ENCODE measurements around the gene PP2D1.

PP2D1 gene

DNA sequence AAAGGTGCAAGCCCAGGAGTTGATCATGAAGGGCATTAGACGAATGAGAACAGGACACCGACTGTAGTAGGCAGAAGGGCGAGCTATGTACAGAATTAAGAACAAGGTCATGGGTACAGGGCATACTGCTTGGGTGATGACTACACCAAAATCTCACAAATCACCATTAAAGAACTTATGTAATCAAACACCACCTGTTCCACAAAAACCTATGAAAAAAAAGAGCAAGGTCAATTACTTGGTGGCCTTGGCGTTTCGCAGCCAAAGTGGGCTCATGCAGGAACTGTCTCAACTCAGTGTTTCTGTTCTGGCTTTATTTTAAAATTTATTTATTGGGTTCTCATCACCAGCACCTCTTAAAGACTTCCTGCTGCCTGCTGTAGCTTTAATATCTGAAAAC is 30.3 kb upstream of the PP2D1 start:
- no peak overlapping the region for H3K4me2 ChIP-seq (ENCODE audit: insufficient read depth, low read length, poor library complexity, severe bottlenecking)
- H2BK15ac ChIP-seq (ENCODE audit: low read length) = no peak overlapping the region
- no peak overlapping the region for H4K8ac ChIP-seq (ENCODE audit: low read depth, low read length)
- no peak overlapping the region for H3K23ac ChIP-seq (ENCODE audit: low read depth, low read length, poor library complexity)
- no peaks in the 10 kb centered on the region for H3K27me3 ChIP-seq (ENCODE audit: control insufficient read depth in 3 of 3, insufficient read depth in 3 of 3, low read depth in 1 of 3, low read length in 3 of 3)
- H3K9ac ChIP-seq (ENCODE audit: low read depth, low read length, poor library complexity) = no peak overlapping the region
- no peaks in the 10 kb centered on the region for H3K9me3 ChIP-seq (replicated peaks in 1 of 2; ENCODE audit: control insufficient read depth in 2 of 2, insufficient read depth in 1 of 2, low read depth in 1 of 2, low read length in 2 of 2)
- H3K4me1 ChIP-seq (ENCODE audit: control insufficient read depth in 2 of 2, insufficient read depth in 1 of 2, low read depth in 1 of 2, low read length in 2 of 2) = peaks cover 9 to 17% of the 10 kb centered on the region in 2 donors
- WGBS, 2 donors (ENCODE audit: extremely low coverage in 2 of 2, insufficient read length in 2 of 2, insufficient replicate concordance in 1 of 2) = no CpG with 5 or more reads among the region's 5 CpGs
- H2BK12ac ChIP-seq (ENCODE audit: low read length) = no peak overlapping the region
- no peak overlapping the region for H2AK5ac ChIP-seq (ENCODE audit: low read depth, low read length)
- no peak overlapping the region for H3K14ac ChIP-seq (ENCODE audit: low read length)
- H2AFZ ChIP-seq (ENCODE audit: low read length) = no peak overlapping the region
- no peak overlapping the region for H3K27ac ChIP-seq (replicated peaks; ENCODE audit: low read length)
- no peak overlapping the region for H3K18ac ChIP-seq (ENCODE audit: low read length)
- no peak overlapping the region for H2BK120ac ChIP-seq (ENCODE audit: low read depth, low read length)
- H2BK5ac ChIP-seq (ENCODE audit: low read length) = no peak overlapping the region
- H4K91ac ChIP-seq (ENCODE audit: low read depth, low read length, poor library complexity) = no peak overlapping the region
- H3K36me3 ChIP-seq (replicated peaks in 1 of 2; ENCODE audit: control insufficient read depth in 2 of 2, insufficient read depth in 2 of 2, low read length in 2 of 2) = no peaks in the 10 kb centered on the region
- no peak for DNase-seq (ENCODE audit: low spot score)
- no peak overlapping the region for H3K4me3 ChIP-seq (ENCODE audit: low read length in 2 of 2)
- H3K4ac ChIP-seq (ENCODE audit: low read length) = no peak overlapping the region
- H3K79me1 ChIP-seq (ENCODE audit: low read depth, low read length) = peaks cover 1% of the 10 kb centered on the region

DNA sequence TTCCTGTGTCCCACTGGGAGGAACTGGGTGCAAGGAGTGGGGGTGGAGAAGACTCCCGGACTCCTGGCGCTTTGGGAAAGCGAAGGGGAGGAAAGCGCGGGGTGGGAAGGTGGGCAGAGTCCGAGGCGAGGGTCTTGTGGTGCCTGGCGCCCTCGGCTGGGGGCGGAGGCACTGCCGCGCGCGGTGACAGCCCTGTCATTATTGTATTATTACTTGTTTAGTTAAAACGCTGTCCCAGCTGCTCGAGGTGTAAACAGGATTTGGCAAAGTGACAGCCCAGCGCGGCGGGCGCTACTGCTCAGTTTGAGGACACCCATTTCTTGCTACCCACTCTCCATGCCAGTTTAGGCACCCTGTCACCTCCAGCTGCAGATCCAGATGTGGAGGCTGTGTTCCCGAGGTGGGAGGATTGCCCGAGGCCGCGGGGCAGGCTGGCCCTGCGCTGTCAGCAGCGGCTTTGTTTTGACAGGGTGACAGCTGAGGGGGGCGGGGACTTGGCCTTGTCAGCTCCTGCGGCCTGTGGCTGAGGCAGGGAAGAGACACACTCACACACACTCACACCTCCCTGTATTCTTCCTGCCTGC is 29.2 kb upstream of the PP2D1 start:
- Histone ChIP-seq H3K27me3 (ENCODE audit: control insufficient read depth in 3 of 3, insufficient read depth in 3 of 3, low read depth in 1 of 3, low read length in 3 of 3) (no peaks in the 10 kb centered on the region), H2BK12ac (ENCODE audit: low read length) (no peak overlapping the region), H3K4me1 (ENCODE audit: control insufficient read depth in 2 of 2, insufficient read depth in 1 of 2, low read depth in 1 of 2, low read length in 2 of 2) (peaks cover 6 to 17% of the 10 kb centered on the region in 2 donors), H2BK15ac (ENCODE audit: low read length) (no peak overlapping the region), H4K8ac (ENCODE audit: low read depth, low read length) (no peak overlapping the region), H3K27ac (replicated peaks; ENCODE audit: low read length) (peak overlapping the region; percentile 99), H2AK5ac (ENCODE audit: low read depth, low read length) (no peak overlapping the region), H3K4me3 (ENCODE audit: low read length in 2 of 2) (peak overlapping the region; percentile 76 to 95), H3K36me3 (replicated peaks in 1 of 2; ENCODE audit: control insufficient read depth in 2 of 2, insufficient read depth in 2 of 2, low read length in 2 of 2) (no peaks in the 10 kb centered on the region), H3K18ac (ENCODE audit: low read length) (peak overlapping the region; percentile 68), H2BK120ac (ENCODE audit: low read depth, low read length) (no peak overlapping the region), H3K4ac (ENCODE audit: low read length) (no peak overlapping the region), H3K23ac (ENCODE audit: low read depth, low read length, poor library complexity) (peak overlapping the region; percentile 76), H2AFZ (ENCODE audit: low read length) (peak overlapping the region; percentile 97), H4K91ac (ENCODE audit: low read depth, low read length, poor library complexity) (no peak overlapping the region), H3K79me1 (ENCODE audit: low read depth, low read length) (peaks cover 1% of the 10 kb centered on the region), H3K9me3 (replicated peaks in 1 of 2; ENCODE audit: control insufficient read depth in 2 of 2, insufficient read depth in 1 of 2, low read depth in 1 of 2, low read length in 2 of 2) (no peaks in the 10 kb centered on the region), H3K4me2 (ENCODE audit: insufficient read depth, low read length, poor library complexity, severe bottlenecking) (peak overlapping the region; percentile 93), H2BK5ac (ENCODE audit: low read length) (peak overlapping the region; percentile 94), H3K9ac (ENCODE audit: low read depth, low read length, poor library complexity) (peak overlapping the region; percentile 50), H3K14ac (ENCODE audit: low read length) (no peak overlapping the region)
- WGBS, 2 donors (ENCODE audit: extremely low coverage in 2 of 2, insufficient read length in 2 of 2, insufficient replicate concordance in 1 of 2) = no CpG with 5 or more reads among the region's 28 CpGs
- peak; percentile 56 for DNase-seq (ENCODE audit: low spot score)

DNA sequence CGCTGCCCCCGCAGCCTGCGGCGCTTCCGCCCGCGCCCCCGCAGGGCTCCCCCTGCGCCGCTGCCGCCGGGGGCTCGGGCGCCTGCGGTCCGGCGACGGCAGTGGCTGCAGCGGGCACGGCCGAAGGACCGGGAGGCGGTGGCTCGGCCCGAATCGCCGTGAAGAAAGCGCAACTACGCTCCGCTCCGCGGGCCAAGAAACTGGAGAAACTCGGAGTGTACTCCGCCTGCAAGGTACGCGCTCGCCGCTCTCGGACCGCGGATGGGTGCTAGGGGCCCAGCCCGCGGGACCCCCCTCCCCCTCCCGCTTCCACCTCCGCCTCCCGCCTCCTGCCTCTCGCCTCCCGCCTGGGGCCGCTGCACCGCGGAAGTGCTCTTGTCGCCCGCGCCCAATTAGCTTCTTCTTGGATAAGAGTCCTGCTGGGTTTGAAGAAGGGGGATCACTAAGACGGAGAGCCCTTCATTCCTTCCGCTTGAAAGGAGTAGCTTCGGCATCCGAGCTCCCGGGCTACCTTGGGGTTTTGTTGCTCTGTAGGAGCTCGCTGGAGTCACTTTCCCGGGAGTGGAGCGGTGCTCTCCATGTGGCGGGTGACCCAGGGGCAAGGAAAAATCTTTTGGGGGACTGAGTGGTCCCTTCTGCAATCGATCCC is 28.6 kb upstream of the PP2D1 start:
- H4K91ac ChIP-seq (ENCODE audit: low read depth, low read length, poor library complexity) = no peak overlapping the region
- H3K27ac ChIP-seq (replicated peaks; ENCODE audit: low read length) = peak overlapping the region; percentile 99
- H4K8ac ChIP-seq (ENCODE audit: low read depth, low read length) = no peak overlapping the region
- no peak overlapping the region for H2AK5ac ChIP-seq (ENCODE audit: low read depth, low read length)
- WGBS, 2 donors (ENCODE audit: extremely low coverage in 2 of 2, insufficient read length in 2 of 2, insufficient replicate concordance in 1 of 2) = no CpG with 5 or more reads among the region's 64 CpGs
- H2BK15ac ChIP-seq (ENCODE audit: low read length) = peak overlapping the region; percentile 31
- no peak overlapping the region for H3K4ac ChIP-seq (ENCODE audit: low read length)
- H2AFZ ChIP-seq (ENCODE audit: low read length) = peak overlapping the region; percentile 97
- peak overlapping the region; percentile 74 for H3K9ac ChIP-seq (ENCODE audit: low read depth, low read length, poor library complexity)
- peak overlapping the region; percentile 94 for H2BK5ac ChIP-seq (ENCODE audit: low read length)
- H3K4me2 ChIP-seq (ENCODE audit: insufficient read depth, low read length, poor library complexity, severe bottlenecking) = peak overlapping the region; percentile 93
- H3K9me3 ChIP-seq (replicated peaks in 1 of 2; ENCODE audit: control insufficient read depth in 2 of 2, insufficient read depth in 1 of 2, low read depth in 1 of 2, low read length in 2 of 2) = no peaks in the 10 kb centered on the region
- peak overlapping the region; percentile 76 to 95 for H3K4me3 ChIP-seq (ENCODE audit: low read length in 2 of 2)
- peak overlapping the region; percentile 76 for H3K23ac ChIP-seq (ENCODE audit: low read depth, low read length, poor library complexity)
- no peaks in the 10 kb centered on the region for H3K36me3 ChIP-seq (replicated peaks in 1 of 2; ENCODE audit: control insufficient read depth in 2 of 2, insufficient read depth in 2 of 2, low read length in 2 of 2)
- peak; percentile 84 for DNase-seq (ENCODE audit: low spot score)
- H3K4me1 ChIP-seq (ENCODE audit: control insufficient read depth in 2 of 2, insufficient read depth in 1 of 2, low read depth in 1 of 2, low read length in 2 of 2) = peaks cover 6 to 17% of the 10 kb centered on the region in 2 donors
- peak overlapping the region; percentile 98 for H3K18ac ChIP-seq (ENCODE audit: low read length)
- H2BK120ac ChIP-seq (ENCODE audit: low read depth, low read length) = no peak overlapping the region
- H3K27me3 ChIP-seq (ENCODE audit: control insufficient read depth in 3 of 3, insufficient read depth in 3 of 3, low read depth in 1 of 3, low read length in 3 of 3) = no peaks in the 10 kb centered on the region
- no peak overlapping the region for H3K14ac ChIP-seq (ENCODE audit: low read length)
- peaks cover 1% of the 10 kb centered on the region for H3K79me1 ChIP-seq (ENCODE audit: low read depth, low read length)
- H2BK12ac ChIP-seq (ENCODE audit: low read length) = no peak overlapping the region

DNA sequence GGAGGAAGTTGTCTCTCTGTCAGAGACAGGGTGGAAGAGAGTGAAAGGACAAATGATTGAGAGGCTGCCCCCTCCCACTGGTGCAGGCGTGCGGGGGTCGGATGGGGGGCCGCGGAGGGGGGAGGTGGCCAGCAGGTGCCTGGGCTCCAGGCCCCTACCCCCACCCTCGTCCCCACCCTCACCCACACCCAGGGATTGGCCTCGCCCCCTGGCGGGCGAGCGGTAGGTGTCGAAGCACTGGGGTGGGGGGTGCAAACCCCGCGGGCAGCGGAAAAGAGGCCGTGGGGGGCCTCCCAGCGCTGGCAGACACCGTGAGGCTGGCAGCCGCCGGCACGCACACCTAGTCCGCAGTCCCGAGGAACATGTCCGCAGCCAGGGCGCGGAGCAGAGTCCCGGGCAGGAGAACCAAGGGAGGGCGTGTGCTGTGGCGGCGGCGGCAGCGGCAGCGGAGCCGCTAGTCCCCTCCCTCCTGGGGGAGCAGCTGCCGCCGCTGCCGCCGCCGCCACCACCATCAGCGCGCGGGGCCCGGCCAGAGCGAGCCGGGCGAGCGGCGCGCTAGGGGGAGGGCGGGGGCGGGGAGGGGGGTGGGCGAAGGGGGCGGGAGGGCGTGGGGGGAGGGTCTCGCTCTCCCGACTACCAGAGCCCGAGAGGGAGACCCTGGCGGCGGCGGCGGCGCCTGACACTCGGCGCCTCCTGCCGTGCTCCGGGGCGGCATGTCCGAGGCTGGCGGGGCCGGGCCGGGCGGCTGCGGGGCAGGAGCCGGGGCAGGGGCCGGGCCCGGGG is 27.9 kb upstream of the PP2D1 start, which contains the start of gene KAT2B:
KAT2B (plus strand) TSS at position 682 of the 783 bp plus-strand sequence; CDS start at position 714, 32 bp downstream.
- Histone ChIP-seq H3K9ac (ENCODE audit: low read depth, low read length, poor library complexity) (peak within 1 kb of the TSS; percentile 85), H3K9me3 (replicated peaks in 1 of 2; ENCODE audit: control insufficient read depth in 2 of 2, insufficient read depth in 1 of 2, low read depth in 1 of 2, low read length in 2 of 2) (no peaks in the 10 kb centered on the region), H3K18ac (ENCODE audit: low read length) (peak within 1 kb of the TSS; percentile 98), H3K27me3 (ENCODE audit: control insufficient read depth in 3 of 3, insufficient read depth in 3 of 3, low read depth in 1 of 3, low read length in 3 of 3) (no peaks in the 10 kb centered on the region), H4K91ac (ENCODE audit: low read depth, low read length, poor library complexity) (no peak within 1 kb of the TSS), H3K4me1 (ENCODE audit: control insufficient read depth in 2 of 2, insufficient read depth in 1 of 2, low read depth in 1 of 2, low read length in 2 of 2) (peaks cover 6 to 17% of the 10 kb centered on the region in 2 donors), H2AFZ (ENCODE audit: low read length) (peak within 1 kb of the TSS; percentile 99), H3K14ac (ENCODE audit: low read length) (no peak within 1 kb of the TSS), H2BK5ac (ENCODE audit: low read length) (peak within 1 kb of the TSS; percentile 97), H2AK5ac (ENCODE audit: low read depth, low read length) (no peak within 1 kb of the TSS), H3K4ac (ENCODE audit: low read length) (no peak within 1 kb of the TSS), H3K36me3 (replicated peaks in 1 of 2; ENCODE audit: control insufficient read depth in 2 of 2, insufficient read depth in 2 of 2, low read length in 2 of 2) (no peaks in the 10 kb centered on the region), H2BK120ac (ENCODE audit: low read depth, low read length) (no peak within 1 kb of the TSS), H4K8ac (ENCODE audit: low read depth, low read length) (no peak within 1 kb of the TSS), H3K27ac (replicated peaks; ENCODE audit: low read length) (peak within 1 kb of the TSS; percentile 99), H2BK15ac (ENCODE audit: low read length) (peak within 1 kb of the TSS; percentile 31), H3K4me2 (ENCODE audit: insufficient read depth, low read length, poor library complexity, severe bottlenecking) (peak within 1 kb of the TSS; percentile 93), H2BK12ac (ENCODE audit: low read length) (no peak within 1 kb of the TSS), H3K23ac (ENCODE audit: low read depth, low read length, poor library complexity) (peak within 1 kb of the TSS; percentile 76), H3K79me1 (ENCODE audit: low read depth, low read length) (peaks cover 1% of the 10 kb centered on the region), H3K4me3 (ENCODE audit: low read length in 2 of 2) (peak within 1 kb of the TSS; percentile 76 to 95)
- no CpG with 5 or more reads among the region's 75 CpGs for WGBS, 2 donors (ENCODE audit: extremely low coverage in 2 of 2, insufficient read length in 2 of 2, insufficient replicate concordance in 1 of 2)
- DNase-seq (ENCODE audit: low spot score) = peak; percentile 79
